ENCODE results near the gene RTN4IP1. TPM values are rescaled to one million over a fixed set of nuclear protein-coding genes. Genes with fewer than 3 reads are reported as not detected.

The RTN4IP1 gene
- polyA plus RNA-seq, 1 of the 3 experiments (the other 2 are of a cell fraction), result 4.3 TPM

DNA sequence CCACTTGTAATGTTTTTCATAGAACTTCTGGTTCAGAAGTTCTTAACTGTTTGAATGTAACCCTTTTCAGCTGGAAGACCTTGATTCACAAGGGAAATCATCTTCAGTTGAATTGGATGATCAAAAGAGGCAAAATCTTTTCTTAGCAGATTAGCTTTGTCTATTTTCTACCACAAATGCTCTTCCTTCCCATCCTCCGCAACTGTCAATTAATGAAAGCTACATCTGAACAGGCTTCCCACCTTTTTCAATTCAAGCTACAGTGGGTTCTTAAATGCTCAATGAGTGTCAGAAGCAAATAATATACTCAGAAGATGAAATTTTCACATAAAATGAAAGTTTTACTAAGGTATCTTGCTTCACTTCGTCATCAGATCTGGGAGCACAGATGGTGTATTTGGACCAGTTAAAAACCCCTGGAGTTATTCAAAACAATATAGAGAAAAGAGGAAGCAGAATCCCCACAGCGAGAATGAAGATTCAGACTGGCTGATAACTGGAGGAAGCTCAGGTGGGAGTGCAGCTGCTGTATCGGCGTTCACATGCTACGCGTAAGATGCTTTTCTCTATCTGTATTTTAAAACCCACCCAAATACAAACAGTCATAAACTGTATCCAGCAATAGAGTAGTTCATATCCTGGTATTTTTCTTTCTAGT lies 19.5 kb upstream of the RTN4IP1 start:
- no peak for TF ChIP-seq FOXM1 (IDR thresholded peaks at IDR 0.05; ENCODE audit: low read depth)
- Histone ChIP-seq H2AFZ (ENCODE audit: low read depth) (no peak overlapping the region), H3K9ac (no peak overlapping the region), H3K9me2 (no peaks in the 10 kb centered on the region), H3K9me3 (no peaks in the 10 kb centered on the region), H3K4me3 (ENCODE audit: low read depth in 2 of 2, low read length in 1 of 2) (no peak overlapping the region), H3F3A (replicated peaks; ENCODE audit: insufficient read depth) (no peaks in the 10 kb centered on the region), H3K4me2 (no peak overlapping the region), H3K4me1 (ENCODE audit: control insufficient read depth in 1 of 2, insufficient read depth in 2 of 2, low read depth in 1 of 2, low read length in 1 of 2) (no peaks in the 10 kb centered on the region), H3K36me3 (replicated peaks in 1 of 2; ENCODE audit: control insufficient read depth in 1 of 2, insufficient read depth in 2 of 2, low read length in 1 of 2) (peaks cover 47 to 51% of the 10 kb centered on the region in 2 experiments), H3K79me2 (ENCODE audit: insufficient read depth) (no peaks in the 10 kb centered on the region), H3K27me3 (ENCODE audit: insufficient read depth) (no peaks in the 10 kb centered on the region), H4K20me1 (ENCODE audit: insufficient read depth) (no peaks in the 10 kb centered on the region), H3K27ac (ENCODE audit: low read depth in 2 of 2, low read length in 1 of 2) (no peak overlapping the region)
- POLR2A ChIA-PET, result interaction anchor here (0.6 kb wide), 1 partner anchor 13 kb away, joined by 3 read pairs; no protein-coding TSS in a partner anchor
- WGBS (ENCODE audit: low lambda C conversion rate), result 97% methylated on average over 7 of the region's 7 CpGs
- CTCF ChIA-PET, result interaction anchor here (0.9 kb wide), 1 partner anchor 331 kb away, joined by 3 read pairs; no protein-coding TSS in a partner anchor
- DNase-seq, result no peak

DNA sequence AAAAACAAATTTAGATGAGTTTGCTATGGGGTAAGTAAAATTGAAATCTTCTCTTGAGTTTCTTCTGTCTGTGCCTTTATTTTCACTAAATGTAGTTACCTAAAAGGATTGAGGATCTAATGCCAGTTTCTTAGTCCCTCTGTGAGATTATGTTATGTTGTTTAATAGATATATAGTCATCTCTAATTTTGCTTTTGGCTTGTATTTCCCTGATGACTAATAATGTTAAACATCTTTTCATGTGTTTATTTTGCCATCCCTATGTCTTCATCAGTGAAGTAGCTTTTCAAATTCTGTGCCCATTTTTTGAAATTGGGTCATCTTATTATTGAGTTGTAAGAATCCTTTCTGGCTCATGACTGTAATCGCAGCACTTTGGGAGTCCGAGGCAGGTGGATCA lies 13.8 kb upstream of the RTN4IP1 start:
- no peak for DNase-seq
- Histone ChIP-seq H2AFZ (ENCODE audit: low read depth) (no peak overlapping the region), H3K27ac (ENCODE audit: low read depth in 2 of 2, low read length in 1 of 2) (no peak overlapping the region; a peak in 1 of 4 replicates), H3K4me2 (no peak overlapping the region), H3K27me3 (ENCODE audit: insufficient read depth) (no peaks in the 10 kb centered on the region), H3K9ac (no peak overlapping the region), H3K9me3 (no peaks in the 10 kb centered on the region), H3K79me2 (ENCODE audit: insufficient read depth) (peaks cover 25% of the 10 kb centered on the region; the same call in 1 of the 2 replicates), H3K4me1 (ENCODE audit: control insufficient read depth in 1 of 2, insufficient read depth in 2 of 2, low read depth in 1 of 2, low read length in 1 of 2) (no peaks in the 10 kb centered on the region), H3K36me3 (replicated peaks in 1 of 2; ENCODE audit: control insufficient read depth in 1 of 2, insufficient read depth in 2 of 2, low read length in 1 of 2) (peaks cover 21 to 41% of the 10 kb centered on the region in 2 experiments), H3K9me2 (no peaks in the 10 kb centered on the region), H4K20me1 (ENCODE audit: insufficient read depth) (no peaks in the 10 kb centered on the region), H3F3A (replicated peaks; ENCODE audit: insufficient read depth) (no peaks in the 10 kb centered on the region), H3K4me3 (ENCODE audit: low read depth in 2 of 2, low read length in 1 of 2) (no peak overlapping the region)
- TF ChIP-seq EP300 (IDR thresholded peaks at IDR 0.05; ENCODE audit: borderline replicate concordance in 1 of 2, low read depth in 1 of 2, low read length in 1 of 2) (no peak), EZH2phosphoT487 (IDR thresholded peaks at IDR 0.05; ENCODE audit: borderline replicate concordance, low read depth) (no peak), YY1 (IDR thresholded peaks at IDR 0.05; ENCODE audit: low read depth) (no peak), TCF12 (IDR thresholded peaks at IDR 0.05) (no peak), FOSL2 (IDR thresholded peaks at IDR 0.05; ENCODE audit: borderline replicate concordance, low read depth) (no peak), POLR2AphosphoS5 (IDR thresholded peaks at IDR 0.05; ENCODE audit: low read depth, low read length) (no peak)
- TF ChIP-seq, protein P1, sequence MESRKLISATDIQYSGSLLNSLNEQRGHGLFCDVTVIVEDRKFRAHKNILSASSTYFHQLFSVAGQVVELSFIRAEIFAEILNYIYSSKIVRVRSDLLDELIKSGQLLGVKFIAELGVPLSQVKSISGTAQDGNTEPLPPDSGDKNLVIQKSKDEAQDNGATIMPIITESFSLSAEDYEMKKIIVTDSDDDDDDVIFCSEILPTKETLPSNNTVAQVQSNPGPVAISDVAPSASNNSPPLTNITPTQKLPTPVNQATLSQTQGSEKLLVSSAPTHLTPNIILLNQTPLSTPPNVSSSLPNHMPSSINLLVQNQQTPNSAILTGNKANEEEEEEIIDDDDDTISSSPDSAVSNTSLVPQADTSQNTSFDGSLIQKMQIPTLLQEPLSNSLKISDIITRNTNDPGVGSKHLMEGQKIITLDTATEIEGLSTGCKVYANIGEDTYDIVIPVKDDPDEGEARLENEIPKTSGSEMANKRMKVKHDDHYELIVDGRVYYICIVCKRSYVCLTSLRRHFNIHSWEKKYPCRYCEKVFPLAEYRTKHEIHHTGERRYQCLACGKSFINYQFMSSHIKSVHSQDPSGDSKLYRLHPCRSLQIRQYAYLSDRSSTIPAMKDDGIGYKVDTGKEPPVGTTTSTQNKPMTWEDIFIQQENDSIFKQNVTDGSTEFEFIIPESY (IDR thresholded peaks at IDR 0.05; ENCODE audit: borderline replicate concordance, low read depth), result no peak
- TF ChIP-seq, protein P2, sequence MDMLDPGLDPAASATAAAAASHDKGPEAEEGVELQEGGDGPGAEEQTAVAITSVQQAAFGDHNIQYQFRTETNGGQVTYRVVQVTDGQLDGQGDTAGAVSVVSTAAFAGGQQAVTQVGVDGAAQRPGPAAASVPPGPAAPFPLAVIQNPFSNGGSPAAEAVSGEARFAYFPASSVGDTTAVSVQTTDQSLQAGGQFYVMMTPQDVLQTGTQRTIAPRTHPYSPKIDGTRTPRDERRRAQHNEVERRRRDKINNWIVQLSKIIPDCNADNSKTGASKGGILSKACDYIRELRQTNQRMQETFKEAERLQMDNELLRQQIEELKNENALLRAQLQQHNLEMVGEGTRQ (IDR thresholded peaks at IDR 0.05; ENCODE audit: borderline replicate concordance, low read depth, low read length), result no peak
- TF ChIP-seq, protein P3, sequence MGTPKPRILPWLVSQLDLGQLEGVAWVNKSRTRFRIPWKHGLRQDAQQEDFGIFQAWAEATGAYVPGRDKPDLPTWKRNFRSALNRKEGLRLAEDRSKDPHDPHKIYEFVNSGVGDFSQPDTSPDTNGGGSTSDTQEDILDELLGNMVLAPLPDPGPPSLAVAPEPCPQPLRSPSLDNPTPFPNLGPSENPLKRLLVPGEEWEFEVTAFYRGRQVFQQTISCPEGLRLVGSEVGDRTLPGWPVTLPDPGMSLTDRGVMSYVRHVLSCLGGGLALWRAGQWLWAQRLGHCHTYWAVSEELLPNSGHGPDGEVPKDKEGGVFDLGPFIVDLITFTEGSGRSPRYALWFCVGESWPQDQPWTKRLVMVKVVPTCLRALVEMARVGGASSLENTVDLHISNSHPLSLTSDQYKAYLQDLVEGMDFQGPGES (IDR thresholded peaks at IDR 0.05; ENCODE audit: low read depth, low read length), result no peak
- TF ChIP-seq, protein P4, sequence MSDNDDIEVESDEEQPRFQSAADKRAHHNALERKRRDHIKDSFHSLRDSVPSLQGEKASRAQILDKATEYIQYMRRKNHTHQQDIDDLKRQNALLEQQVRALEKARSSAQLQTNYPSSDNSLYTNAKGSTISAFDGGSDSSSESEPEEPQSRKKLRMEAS (IDR thresholded peaks at IDR 0.05; ENCODE audit: low read depth), result no peak
- ChIA-PET CTCF (no interaction called here), POLR2A (no interaction called here)
- 90% methylated on average over 2 of the region's 2 CpGs for WGBS (ENCODE audit: low lambda C conversion rate)

Data from SK-N-SH (cell line).